Type B pancreatic cell (in vitro differentiated cells): Measurements from ENCODE around the gene CNTROB. TPM values are rescaled to one million over a fixed set of nuclear protein-coding genes. Genes with fewer than 3 reads are reported as not detected.

ENCODE experiments used
- DNase-seq: peaks from one replicate; pipeline ENCODE4 v3.0.0; 2021; ENCODE audit warnings: mixed read lengths; ENCODE audit not compliant: unreplicated experiment; ENCODE audit errors: extremely low spot score
- H3K27ac Mint-ChIP-seq: 2 replicates; pipeline ENCODE4 v1.8.0; 2021; ENCODE audit warnings: mild to moderate bottlenecking, mixed read lengths
- H3K27me3 Mint-ChIP-seq: 2 replicates; pipeline ENCODE4 v1.8.0; 2021; ENCODE audit warnings: mixed read lengths
- H3K36me3 Mint-ChIP-seq: 2 replicates; pipeline ENCODE4 v1.8.0; 2021; ENCODE audit warnings: mixed read lengths
- H3K4me1 Mint-ChIP-seq: one replicate; pipeline ENCODE4 v1.8.0; 2021; ENCODE audit warnings: mixed read lengths; ENCODE audit not compliant: unreplicated experiment
- H3K4me3 Mint-ChIP-seq: 2 replicates; pipeline ENCODE4 v1.8.0; 2021; ENCODE audit warnings: mild to moderate bottlenecking, mixed read lengths
- H3K9me3 Mint-ChIP-seq: 2 replicates; pipeline ENCODE4 v1.8.0; 2021; ENCODE audit warnings: mixed read lengths
- long read RNA-seq: library from polyadenylated mRNA; unstranded; transcript quantifications from one replicate; pipeline ENCODE4 v2.0.0, GENCODE V29; 2020
- total RNA-seq: library from RNA; stranded (reverse); gene quantifications from 2 replicates; pipeline ENCODE4 v1.2.1, GENCODE V29; 2021; ENCODE audit warnings: low replicate concordance
- TF ChIP-seq, protein P1 (sequence below): fragments of 200-600 bp; sonication (generic); conservative IDR thresholded peaks from 2 replicates; pipeline ENCODE4 v1.5.0; 2021; ENCODE audit warnings: antibody characterized with exemption, mild to moderate bottlenecking

Gene CNTROB, protein sequence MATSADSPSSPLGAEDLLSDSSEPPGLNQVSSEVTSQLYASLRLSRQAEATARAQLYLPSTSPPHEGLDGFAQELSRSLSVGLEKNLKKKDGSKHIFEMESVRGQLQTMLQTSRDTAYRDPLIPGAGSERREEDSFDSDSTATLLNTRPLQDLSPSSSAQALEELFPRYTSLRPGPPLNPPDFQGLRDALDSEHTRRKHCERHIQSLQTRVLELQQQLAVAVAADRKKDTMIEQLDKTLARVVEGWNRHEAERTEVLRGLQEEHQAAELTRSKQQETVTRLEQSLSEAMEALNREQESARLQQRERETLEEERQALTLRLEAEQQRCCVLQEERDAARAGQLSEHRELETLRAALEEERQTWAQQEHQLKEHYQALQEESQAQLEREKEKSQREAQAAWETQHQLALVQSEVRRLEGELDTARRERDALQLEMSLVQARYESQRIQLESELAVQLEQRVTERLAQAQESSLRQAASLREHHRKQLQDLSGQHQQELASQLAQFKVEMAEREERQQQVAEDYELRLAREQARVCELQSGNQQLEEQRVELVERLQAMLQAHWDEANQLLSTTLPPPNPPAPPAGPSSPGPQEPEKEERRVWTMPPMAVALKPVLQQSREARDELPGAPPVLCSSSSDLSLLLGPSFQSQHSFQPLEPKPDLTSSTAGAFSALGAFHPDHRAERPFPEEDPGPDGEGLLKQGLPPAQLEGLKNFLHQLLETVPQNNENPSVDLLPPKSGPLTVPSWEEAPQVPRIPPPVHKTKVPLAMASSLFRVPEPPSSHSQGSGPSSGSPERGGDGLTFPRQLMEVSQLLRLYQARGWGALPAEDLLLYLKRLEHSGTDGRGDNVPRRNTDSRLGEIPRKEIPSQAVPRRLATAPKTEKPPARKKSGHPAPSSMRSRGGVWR
- total RNA-seq = 23.3 and 42.6 TPM in 2 replicates
- long read RNA-seq, partial matches to known transcripts = 2 of 2 reads
- long read RNA-seq, other reads (novel, unspliced or antisense) = 0 of 2 reads

GRCh38 chr17:7931709-7932482 lies at the start of gene CNTROB, which contains the start of gene TRAPPC1:
TSS of gene CNTROB (plus strand) at chr17:7932206. CDS start at chr17:7933080, 874 bp downstream.
TSS of gene TRAPPC1 (minus strand) at chr17:7931946. CDS start at chr17:7931829, 117 bp downstream.
- peak; percentile 100 for DNase-seq
- TF ChIP-seq, protein P1, sequence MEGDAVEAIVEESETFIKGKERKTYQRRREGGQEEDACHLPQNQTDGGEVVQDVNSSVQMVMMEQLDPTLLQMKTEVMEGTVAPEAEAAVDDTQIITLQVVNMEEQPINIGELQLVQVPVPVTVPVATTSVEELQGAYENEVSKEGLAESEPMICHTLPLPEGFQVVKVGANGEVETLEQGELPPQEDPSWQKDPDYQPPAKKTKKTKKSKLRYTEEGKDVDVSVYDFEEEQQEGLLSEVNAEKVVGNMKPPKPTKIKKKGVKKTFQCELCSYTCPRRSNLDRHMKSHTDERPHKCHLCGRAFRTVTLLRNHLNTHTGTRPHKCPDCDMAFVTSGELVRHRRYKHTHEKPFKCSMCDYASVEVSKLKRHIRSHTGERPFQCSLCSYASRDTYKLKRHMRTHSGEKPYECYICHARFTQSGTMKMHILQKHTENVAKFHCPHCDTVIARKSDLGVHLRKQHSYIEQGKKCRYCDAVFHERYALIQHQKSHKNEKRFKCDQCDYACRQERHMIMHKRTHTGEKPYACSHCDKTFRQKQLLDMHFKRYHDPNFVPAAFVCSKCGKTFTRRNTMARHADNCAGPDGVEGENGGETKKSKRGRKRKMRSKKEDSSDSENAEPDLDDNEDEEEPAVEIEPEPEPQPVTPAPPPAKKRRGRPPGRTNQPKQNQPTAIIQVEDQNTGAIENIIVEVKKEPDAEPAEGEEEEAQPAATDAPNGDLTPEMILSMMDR = no peak
- peaks cover 22% of the 10 kb centered on the region for H3K27me3 Mint-ChIP-seq
- H3K36me3 Mint-ChIP-seq = peaks cover 18% of the 10 kb centered on the region
- H3K9me3 Mint-ChIP-seq = no peaks in the 10 kb centered on the region
- H3K4me3 Mint-ChIP-seq = peak within 1 kb of the TSS; percentile 100
- peaks cover 35% of the 10 kb centered on the region for H3K4me1 Mint-ChIP-seq
- H3K27ac Mint-ChIP-seq = peak within 1 kb of the TSS; percentile 97

GRCh38 chr17:7882629-7883028 lies 49.4 kb upstream of the CNTROB start:
- TF ChIP-seq, protein P1 = no peak
- H3K27ac Mint-ChIP-seq = no peak overlapping the region
- H3K4me3 Mint-ChIP-seq = no peak overlapping the region
- no peaks in the 10 kb centered on the region for H3K36me3 Mint-ChIP-seq
- H3K27me3 Mint-ChIP-seq = no peaks in the 10 kb centered on the region
- H3K4me1 Mint-ChIP-seq = no peaks in the 10 kb centered on the region
- no peaks in the 10 kb centered on the region for H3K9me3 Mint-ChIP-seq
- DNase-seq = no peak

- TF ChIP-seq, protein P1 = no peak
- H3K27ac Mint-ChIP-seq = no peak overlapping the region
- H3K27me3 Mint-ChIP-seq = no peaks in the 10 kb centered on the region
- H3K4me3 Mint-ChIP-seq = peak overlapping the region; percentile 88
- H3K36me3 Mint-ChIP-seq = no peaks in the 10 kb centered on the region
- no peaks in the 10 kb centered on the region for H3K9me3 Mint-ChIP-seq
- no peaks in the 10 kb centered on the region for H3K4me1 Mint-ChIP-seq
- DNase-seq = no peak
Observed at GRCh38 chr17:7883781-7884386, 48.1 kb upstream of the CNTROB start.

DNA sequence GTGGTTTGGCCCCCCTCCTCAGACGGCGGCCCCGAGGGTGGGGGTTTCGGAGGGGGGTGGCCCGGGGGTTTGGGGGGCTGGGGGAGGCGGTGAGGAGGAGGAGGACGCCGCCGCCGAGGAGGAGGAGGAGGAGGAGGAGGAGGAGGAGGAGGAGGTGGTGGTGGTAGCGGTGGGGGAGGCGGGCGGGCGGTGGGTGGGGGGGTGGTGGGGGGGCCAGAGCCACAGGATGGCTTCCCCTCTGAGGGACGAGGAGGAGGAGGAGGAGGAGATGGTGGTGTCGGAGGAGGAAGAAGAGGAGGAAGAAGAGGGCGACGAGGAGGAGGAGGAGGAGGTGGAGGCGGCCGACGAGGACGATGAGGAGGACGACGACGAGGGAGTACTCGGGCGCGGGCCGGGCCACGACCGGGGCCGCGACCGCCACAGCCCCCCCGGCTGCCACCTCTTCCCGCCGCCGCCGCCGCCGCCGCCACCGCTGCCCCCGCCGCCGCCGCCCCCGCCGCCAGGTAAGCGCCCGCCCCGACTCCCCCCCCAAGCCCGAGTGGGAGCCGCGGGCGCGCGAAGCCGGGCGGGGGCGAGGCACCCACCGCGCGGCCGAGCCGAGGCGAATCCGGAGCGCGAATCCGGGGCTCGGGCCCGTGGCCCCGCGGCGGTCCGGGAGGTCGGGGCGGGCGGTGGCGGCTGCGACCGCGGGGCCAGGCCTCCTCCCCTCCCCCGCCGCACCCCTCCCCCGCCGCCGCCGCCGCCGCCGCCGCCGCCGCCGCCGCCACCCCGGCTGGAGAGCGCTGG lies 47.2 kb upstream of the CNTROB start:
- DNase-seq = no peak
- peak overlapping the region; percentile 81 for H3K4me3 Mint-ChIP-seq
- H3K4me1 Mint-ChIP-seq = no peaks in the 10 kb centered on the region
- no peaks in the 10 kb centered on the region for H3K36me3 Mint-ChIP-seq
- no peaks in the 10 kb centered on the region for H3K27me3 Mint-ChIP-seq
- H3K9me3 Mint-ChIP-seq = no peaks in the 10 kb centered on the region
- TF ChIP-seq, protein P1 = no peak
- H3K27ac Mint-ChIP-seq = no peak overlapping the region
